Measurements from ENCODE around the gene HK1. TPM values are rescaled to one million over a fixed set of nuclear protein-coding genes. Genes with fewer than 3 reads are reported as not detected.

The HK1 gene
- total RNA-seq, 1 experiment from 2014 or later = 219 TPM

- H3K4me3 Mint-ChIP-seq = no peak overlapping the region
- H3K36me3 Mint-ChIP-seq = peaks cover 44% of the 10 kb centered on the region
- peaks cover 39% of the 10 kb centered on the region for H3K4me1 Mint-ChIP-seq
- ATAC-seq (no peak), DNase-seq (ENCODE audit: low spot score) (no peak)
- H3K9me3 Mint-ChIP-seq = no peaks in the 10 kb centered on the region
- TF ChIP-seq FOXJ3 (CRISPR knock-in tag; IDR thresholded peaks at IDR 0.05; ENCODE audit: borderline replicate concordance) = no peak
- ChIA-PET CTCF (interaction anchor here (1.0 to 2.3 kb wide), 4 partner anchors 12 to 127 kb away, joined by 3 to 15 read pairs (median 6); no protein-coding TSS in a partner anchor), POLR2A (no interaction called here)
- no peaks in the 10 kb centered on the region for H3K27me3 Mint-ChIP-seq (ENCODE audit: low read depth)
- H3K27ac Mint-ChIP-seq = peak overlapping the region; percentile 75; the same call in 1 of the 2 replicates
These were observed 85.4 kb downstream of the HK1 start for GRCh38 chr10:69363666-69364065.

- POLR2A ChIA-PET = interaction anchor here (0.9 kb wide), 1 partner anchor 47 kb away, joined by 3 read pairs; no protein-coding TSS in a partner anchor
- TF ChIP-seq ZBTB21 (CRISPR knock-in tag; IDR thresholded peaks at IDR 0.05; ENCODE audit: borderline replicate concordance) (no peak), SOX15 (CRISPR knock-in tag; IDR thresholded peaks at IDR 0.05) (no peak), MXD4 (CRISPR knock-in tag; IDR thresholded peaks at IDR 0.05; ENCODE audit: borderline replicate concordance) (no peak), CREB1 (CRISPR knock-in tag; IDR thresholded peaks at IDR 0.05) (no peak), FOXP1 (CRISPR knock-in tag; IDR thresholded peaks at IDR 0.05; ENCODE audit: borderline replicate concordance) (no peak), ATF6 (CRISPR knock-in tag; IDR thresholded peaks at IDR 0.05) (no peak), ZNF121 (CRISPR knock-in tag; IDR thresholded peaks at IDR 0.05) (no peak), ZNF263 (CRISPR knock-in tag; IDR thresholded peaks at IDR 0.05; ENCODE audit: low read depth) (no peak), ZNF219 (CRISPR knock-in tag; IDR thresholded peaks at IDR 0.05; ENCODE audit: borderline replicate concordance) (no peak), HMGXB4 (CRISPR knock-in tag; IDR thresholded peaks at IDR 0.05) (no peak), ZNF423 (CRISPR knock-in tag; IDR thresholded peaks at IDR 0.05) (no peak), GRHL2 (CRISPR knock-in tag; IDR thresholded peaks at IDR 0.05; ENCODE audit: insufficient replicate concordance, severe bottlenecking) (no peak)
- TF ChIP-seq, protein P1, sequence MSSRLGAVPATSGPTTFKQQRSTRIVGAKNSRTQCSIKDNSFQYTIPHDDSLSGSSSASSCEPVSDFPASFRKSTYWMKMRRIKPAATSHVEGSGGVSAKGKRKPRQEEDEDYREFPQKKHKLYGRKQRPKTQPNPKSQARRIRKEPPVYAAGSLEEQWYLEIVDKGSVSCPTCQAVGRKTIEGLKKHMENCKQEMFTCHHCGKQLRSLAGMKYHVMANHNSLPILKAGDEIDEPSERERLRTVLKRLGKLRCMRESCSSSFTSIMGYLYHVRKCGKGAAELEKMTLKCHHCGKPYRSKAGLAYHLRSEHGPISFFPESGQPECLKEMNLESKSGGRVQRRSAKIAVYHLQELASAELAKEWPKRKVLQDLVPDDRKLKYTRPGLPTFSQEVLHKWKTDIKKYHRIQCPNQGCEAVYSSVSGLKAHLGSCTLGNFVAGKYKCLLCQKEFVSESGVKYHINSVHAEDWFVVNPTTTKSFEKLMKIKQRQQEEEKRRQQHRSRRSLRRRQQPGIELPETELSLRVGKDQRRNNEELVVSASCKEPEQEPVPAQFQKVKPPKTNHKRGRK (CRISPR knock-in tag; IDR thresholded peaks at IDR 0.05; ENCODE audit: borderline replicate concordance) = no peak
- Mint-ChIP-seq H3K9me3 (no peaks in the 10 kb centered on the region), H3K4me3 (no peak overlapping the region), H3K27me3 (ENCODE audit: low read depth) (no peaks in the 10 kb centered on the region), H3K4me1 (peaks cover 32% of the 10 kb centered on the region), H3K27ac (peak overlapping the region; percentile 75), H3K36me3 (peaks cover 52% of the 10 kb centered on the region)
- ATAC-seq (no peak), DNase-seq (ENCODE audit: low spot score) (no peak)
- CTCF ChIA-PET = interaction anchor here (0.6 to 2.3 kb wide), 8 partner anchors 11 to 128 kb away, joined by 3 to 15 read pairs (median 3); no protein-coding TSS in a partner anchor
These were observed 86.1 kb downstream of the HK1 start for GRCh38 chr10:69364232-69364940.

DNA sequence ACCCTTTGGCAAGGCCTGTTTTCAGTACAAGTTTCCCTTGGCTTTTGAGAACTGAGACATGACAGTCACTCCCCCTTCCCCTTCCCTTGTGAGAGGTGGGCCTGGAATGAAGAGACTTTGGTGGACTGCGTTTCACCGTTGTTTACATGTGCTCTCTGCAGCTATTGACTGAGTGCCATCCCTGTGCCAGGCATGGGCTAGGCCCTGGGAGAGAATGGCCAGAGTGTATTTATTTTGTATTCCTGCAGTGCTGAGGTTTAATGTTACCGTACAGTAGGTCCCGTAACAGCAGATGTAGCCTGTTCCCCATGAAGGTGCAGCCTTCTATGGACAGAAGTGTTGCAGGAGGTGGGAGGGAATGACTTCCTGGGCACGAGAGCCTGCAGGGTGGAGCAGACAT is 88.4 kb downstream of the HK1 start:
- CTCF ChIA-PET = interaction anchor here (0.7 kb wide), 1 partner anchor 42 kb away, joined by 3 read pairs; no protein-coding TSS in a partner anchor
- peaks cover 61% of the 10 kb centered on the region for H3K36me3 Mint-ChIP-seq
- ATAC-seq = no peak
- DNase-seq (ENCODE audit: low spot score) = no peak
- peak overlapping the region; percentile 71; the same call in 1 of the 2 replicates for H3K27ac Mint-ChIP-seq
- peaks cover 19% of the 10 kb centered on the region for H3K4me1 Mint-ChIP-seq
- H3K4me3 Mint-ChIP-seq = no peak overlapping the region
- no peaks in the 10 kb centered on the region for H3K9me3 Mint-ChIP-seq
- POLR2A ChIA-PET = no interaction called here
- no peaks in the 10 kb centered on the region for H3K27me3 Mint-ChIP-seq (ENCODE audit: low read depth)
- TF ChIP-seq, protein P2, sequence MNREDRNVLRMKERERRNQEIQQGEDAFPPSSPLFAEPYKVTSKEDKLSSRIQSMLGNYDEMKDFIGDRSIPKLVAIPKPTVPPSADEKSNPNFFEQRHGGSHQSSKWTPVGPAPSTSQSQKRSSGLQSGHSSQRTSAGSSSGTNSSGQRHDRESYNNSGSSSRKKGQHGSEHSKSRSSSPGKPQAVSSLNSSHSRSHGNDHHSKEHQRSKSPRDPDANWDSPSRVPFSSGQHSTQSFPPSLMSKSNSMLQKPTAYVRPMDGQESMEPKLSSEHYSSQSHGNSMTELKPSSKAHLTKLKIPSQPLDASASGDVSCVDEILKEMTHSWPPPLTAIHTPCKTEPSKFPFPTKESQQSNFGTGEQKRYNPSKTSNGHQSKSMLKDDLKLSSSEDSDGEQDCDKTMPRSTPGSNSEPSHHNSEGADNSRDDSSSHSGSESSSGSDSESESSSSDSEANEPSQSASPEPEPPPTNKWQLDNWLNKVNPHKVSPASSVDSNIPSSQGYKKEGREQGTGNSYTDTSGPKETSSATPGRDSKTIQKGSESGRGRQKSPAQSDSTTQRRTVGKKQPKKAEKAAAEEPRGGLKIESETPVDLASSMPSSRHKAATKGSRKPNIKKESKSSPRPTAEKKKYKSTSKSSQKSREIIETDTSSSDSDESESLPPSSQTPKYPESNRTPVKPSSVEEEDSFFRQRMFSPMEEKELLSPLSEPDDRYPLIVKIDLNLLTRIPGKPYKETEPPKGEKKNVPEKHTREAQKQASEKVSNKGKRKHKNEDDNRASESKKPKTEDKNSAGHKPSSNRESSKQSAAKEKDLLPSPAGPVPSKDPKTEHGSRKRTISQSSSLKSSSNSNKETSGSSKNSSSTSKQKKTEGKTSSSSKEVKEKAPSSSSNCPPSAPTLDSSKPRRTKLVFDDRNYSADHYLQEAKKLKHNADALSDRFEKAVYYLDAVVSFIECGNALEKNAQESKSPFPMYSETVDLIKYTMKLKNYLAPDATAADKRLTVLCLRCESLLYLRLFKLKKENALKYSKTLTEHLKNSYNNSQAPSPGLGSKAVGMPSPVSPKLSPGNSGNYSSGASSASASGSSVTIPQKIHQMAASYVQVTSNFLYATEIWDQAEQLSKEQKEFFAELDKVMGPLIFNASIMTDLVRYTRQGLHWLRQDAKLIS (CRISPR knock-in tag; IDR thresholded peaks at IDR 0.05; ENCODE audit: borderline replicate concordance) = no peak
- TF ChIP-seq ZNF423 (CRISPR knock-in tag; IDR thresholded peaks at IDR 0.05) (no peak), CBFB (CRISPR knock-in tag; IDR thresholded peaks at IDR 0.05; ENCODE audit: low read depth) (no peak), SP1 (CRISPR knock-in tag; conservative IDR thresholded peaks at IDR 0.05) (no peak), ZNF263 (CRISPR knock-in tag; IDR thresholded peaks at IDR 0.05; ENCODE audit: low read depth) (no peak)
- TF ChIP-seq, protein P3, sequence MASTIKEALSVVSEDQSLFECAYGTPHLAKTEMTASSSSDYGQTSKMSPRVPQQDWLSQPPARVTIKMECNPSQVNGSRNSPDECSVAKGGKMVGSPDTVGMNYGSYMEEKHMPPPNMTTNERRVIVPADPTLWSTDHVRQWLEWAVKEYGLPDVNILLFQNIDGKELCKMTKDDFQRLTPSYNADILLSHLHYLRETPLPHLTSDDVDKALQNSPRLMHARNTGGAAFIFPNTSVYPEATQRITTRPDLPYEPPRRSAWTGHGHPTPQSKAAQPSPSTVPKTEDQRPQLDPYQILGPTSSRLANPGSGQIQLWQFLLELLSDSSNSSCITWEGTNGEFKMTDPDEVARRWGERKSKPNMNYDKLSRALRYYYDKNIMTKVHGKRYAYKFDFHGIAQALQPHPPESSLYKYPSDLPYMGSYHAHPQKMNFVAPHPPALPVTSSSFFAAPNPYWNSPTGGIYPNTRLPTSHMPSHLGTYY (CRISPR knock-in tag; IDR thresholded peaks at IDR 0.05) = no peak
- TF ChIP-seq, protein P4, sequence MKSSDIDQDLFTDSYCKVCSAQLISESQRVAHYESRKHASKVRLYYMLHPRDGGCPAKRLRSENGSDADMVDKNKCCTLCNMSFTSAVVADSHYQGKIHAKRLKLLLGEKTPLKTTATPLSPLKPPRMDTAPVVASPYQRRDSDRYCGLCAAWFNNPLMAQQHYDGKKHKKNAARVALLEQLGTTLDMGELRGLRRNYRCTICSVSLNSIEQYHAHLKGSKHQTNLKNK (CRISPR knock-in tag; IDR thresholded peaks at IDR 0.05) = no peak
